NOMO-1 treated with dmso at 0.1 percent for 144 hours (cell line): Measurements from ENCODE around the gene RPL18.
A peak's percentile ranks its signal among the peaks of the same experiment; 100 is the strongest.
"Not testable (repeated sequence)": the region's sequence is repeated elsewhere in the genome, so short reads cannot be mapped to it uniquely, and the experiment has no call there.

Experiments used
- DNase-seq: peaks from one replicate; lab custom pipeline; 2025; ENCODE audit not compliant: unreplicated experiment; lab: John Stamatoyannopoulos, UW

The RPL18 gene

DNA sequence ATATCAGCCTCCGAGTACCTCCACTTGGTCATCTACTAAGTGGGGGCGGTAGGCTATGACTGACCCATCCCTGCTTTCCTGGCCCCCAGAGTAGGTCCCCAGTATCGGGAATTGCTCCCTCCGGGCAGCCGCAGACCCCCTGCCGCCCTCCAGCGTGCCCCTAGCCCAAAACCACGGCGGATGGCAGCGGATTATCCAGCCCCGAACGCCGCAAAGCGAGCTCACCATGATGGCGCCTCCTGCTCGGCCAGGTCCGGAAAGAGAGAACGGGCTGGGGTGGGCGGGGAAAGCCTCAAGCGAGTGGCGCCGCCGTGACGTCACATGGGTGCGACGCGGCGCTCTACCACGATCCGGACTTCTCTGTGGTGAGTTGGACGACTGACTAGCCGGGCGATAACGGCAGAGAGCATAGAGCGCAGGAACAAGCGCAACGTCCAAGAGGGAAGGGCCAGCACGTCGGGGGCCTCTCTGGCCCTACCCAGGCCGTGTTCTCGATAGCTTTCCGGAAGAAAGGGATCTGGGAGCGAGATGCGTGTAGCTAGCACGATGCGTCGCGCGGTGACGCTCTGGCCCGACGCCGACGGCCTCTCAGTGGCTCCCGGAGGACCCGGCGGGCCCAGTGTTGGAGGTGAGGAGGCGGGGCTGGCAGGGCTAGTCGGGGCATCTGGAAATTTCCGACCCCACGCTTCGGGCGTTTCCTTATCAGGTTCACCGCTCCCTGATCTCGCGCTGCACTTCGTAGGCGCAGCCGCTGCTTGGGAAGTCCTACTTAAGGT is at the start of gene RPL18, which contains the start of gene SPHK2:
RPL18 (minus strand) TSS at position 263 of the 776 bp plus-strand sequence; CDS start at position 228, 35 bp downstream.
SPHK2 (plus strand) TSS at position 591 of the 776 bp plus-strand sequence. CDS start 1,009 bp downstream, outside the sequence.
- peak; percentile 99 for DNase-seq

DNA sequence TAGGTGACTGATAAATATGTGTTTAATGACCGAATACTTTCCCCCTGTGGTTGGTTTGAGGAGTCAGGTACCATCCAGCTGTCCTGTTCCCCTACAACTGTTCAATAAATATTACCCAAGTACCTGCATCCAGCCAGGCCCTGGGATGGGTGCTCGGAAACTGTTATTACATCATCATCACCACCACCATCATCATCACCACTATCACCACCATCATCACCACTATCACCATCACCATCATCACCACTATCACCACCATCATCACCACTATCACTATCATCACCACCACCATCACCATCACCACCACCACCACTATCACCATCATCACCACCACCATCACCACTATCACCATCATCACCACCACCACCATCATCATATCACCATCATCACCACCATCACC is 49.8 kb upstream of the RPL18 start:
- DNase-seq: no peak

DNA sequence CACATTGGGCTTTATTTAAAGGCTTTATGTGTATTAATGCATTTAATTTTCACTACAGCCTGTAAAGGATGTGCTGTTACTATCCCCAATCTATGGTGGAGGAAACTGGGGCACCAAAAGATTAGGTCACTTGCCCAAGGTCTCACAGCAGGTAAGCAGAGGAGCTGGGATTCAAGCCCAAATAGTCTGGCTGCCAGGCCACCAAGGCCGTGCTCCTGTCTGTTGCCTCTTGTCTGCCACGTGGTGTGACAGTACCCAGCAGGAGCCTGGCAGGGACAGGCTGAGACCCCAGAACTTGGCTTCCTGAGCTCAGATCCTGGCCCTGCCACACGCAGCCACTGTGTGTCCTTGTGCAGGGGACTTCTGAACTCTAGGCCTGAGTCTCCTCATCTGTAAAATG is 49.4 kb upstream of the RPL18 start:
- DNase-seq: no peak

DNA sequence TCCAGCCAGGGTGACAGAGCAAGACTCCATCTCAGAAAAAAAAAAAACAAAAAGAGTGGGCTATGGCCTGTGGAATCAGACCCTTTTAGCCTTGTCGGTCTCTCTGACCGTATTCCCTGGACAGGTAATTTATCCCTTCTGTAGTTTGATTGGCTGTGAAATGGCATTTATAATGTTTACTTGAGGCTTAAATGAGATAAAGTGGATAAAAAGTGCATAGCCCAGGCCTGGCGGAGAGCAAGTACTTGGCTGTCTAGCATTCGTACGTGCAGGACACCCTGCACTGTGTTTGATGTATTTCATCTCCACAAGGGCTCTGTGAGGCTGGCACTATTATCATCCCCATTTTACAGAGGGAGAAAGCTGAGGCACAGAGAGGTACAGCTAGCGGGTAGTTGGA is 46.8 kb upstream of the RPL18 start:
- DNase-seq: no peak

DNA sequence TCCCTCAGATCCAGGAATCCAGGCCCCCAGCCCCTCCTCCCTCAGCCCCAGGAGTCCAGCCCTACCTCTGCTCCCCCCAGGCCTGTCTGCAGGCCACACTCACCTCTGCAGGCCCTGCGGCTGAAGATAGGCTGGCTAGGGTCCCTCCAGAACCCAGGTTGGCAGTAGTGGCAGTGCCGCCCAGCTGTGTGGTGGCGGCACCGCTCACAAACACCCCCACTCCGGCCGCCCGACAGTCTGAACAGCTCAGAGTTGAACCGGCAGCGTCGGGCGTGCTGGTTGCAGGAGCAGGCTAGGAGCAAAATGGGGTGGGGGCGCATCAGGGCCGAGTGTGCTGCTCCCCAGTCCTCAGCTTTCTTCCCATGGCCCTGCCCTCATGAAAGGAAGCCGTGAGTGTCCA is 45.5 kb upstream of the RPL18 start:
- DNase-seq: no peak

DNA sequence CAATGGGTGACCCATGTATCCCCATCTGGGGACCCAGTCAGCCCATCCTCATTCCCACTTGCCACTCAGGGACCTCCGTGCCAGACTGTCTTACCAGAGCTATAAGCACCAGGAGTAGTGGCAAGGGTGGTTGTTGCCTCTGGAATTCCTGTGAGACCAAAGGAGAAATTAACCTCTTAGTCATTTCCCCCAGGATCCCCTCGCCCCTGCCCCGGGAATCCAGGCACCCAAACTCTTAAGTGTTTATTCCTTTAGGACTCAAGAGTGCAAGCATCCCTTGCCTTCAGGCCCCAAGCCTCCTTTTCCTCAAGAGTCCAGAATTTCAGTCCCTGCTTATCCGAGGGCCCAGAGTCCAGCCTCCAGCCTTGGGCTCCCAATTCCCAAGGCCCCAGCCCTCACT is 44.7 kb upstream of the RPL18 start:
- no peak for DNase-seq

DNA sequence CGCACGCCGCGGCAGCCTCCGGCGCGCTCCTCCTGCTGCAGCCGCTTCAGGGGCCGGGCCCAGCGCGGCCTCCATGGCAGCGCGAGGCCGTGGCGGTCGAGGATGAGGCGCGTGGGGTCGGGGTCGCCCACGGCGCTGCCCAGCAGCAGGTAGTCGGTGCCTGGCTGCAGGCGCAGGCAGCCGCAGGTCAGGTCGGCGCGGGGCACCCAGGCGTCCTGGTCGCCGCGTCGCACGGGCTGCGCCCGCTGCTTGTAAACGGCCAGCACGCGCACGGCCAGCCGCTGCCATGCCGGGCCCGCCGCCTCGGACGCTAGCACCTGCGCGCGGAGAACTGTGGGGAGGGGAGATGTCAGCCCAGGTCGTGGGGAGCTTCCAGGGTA is 42.7 kb upstream of the RPL18 start:
- no peak for DNase-seq

DNA sequence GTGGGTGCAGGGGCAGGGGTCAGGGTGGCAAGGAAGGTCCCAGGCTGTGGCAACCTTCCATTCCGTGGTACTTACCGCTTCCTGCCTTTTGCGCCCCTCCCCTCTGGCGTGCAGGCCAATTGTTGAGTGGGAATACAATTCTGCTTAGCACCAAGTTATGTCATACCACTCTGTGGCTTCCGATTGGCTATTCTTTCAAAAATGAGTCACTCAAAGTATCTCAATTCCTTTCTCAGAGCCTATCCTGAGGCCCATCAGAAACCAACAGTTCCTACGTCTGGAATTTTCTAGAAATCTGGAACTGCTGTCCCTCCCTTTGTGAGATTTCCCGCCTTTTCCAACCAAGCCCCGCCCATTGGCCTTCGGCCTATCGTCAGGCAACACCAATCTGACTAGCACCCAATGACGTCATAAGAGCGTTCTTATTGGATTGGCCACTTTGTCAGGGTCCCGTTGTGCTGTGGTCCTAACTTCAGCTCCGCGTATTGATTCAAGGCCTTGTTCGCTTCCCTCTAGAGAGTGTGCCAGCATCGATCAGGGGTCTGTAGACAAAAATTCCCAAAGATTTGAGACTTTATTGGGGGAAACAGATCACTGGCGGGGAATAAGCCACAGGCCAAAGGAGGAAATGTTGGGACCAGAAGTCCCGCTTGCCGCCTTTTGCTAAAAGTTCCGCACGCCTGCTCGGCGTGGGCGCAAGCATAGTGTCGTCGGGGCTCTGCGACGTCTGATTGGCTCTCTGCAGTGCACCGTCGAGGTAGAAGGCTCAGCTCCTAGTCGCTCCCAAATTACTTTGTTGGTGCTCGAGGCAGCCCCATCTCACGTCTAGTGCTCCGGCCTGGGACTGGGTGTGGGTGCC is 42.1 kb upstream of the RPL18 start:
- DNase-seq: peak; percentile 90

DNA sequence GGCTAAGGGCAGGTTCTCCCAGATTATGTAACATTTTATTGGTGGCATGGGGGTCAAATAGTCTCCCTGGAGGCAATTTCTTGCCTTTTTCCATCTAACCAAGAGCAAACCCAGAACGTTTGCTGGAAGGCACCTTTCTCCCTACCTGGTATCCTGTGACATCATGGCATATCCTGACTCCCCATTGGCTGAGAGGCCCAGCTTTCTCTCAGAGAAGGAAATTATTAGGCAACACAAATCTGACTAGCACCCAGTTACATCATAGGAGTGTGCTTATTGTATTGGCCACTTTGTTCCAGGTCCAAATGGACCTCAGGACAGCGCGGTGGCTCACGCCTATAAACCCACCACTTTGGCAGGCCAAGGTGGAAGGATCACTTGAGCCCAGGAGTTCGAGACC is 40.8 kb upstream of the RPL18 start:
- DNase-seq: no peak

DNA sequence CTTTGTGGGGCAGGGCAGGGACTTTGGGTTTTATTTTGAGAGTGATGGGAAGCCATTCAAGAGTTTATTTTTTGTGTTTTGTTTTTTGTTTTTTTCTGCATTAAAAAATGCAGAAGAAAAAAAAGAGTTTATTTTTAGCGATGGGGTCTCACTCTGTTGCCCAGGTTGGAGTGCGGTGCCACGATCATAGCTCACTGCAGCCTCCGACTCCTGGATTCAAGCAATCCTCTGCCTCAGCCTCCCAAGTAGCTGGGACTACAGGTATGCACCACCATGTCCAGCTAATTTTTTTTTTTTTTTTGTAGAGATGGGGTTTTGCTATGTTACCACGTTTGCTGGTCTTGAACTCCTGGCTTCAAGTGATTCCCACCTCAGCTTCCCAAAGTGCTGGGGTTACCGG is 39.5 kb upstream of the RPL18 start:
- no peak for DNase-seq

DNA sequence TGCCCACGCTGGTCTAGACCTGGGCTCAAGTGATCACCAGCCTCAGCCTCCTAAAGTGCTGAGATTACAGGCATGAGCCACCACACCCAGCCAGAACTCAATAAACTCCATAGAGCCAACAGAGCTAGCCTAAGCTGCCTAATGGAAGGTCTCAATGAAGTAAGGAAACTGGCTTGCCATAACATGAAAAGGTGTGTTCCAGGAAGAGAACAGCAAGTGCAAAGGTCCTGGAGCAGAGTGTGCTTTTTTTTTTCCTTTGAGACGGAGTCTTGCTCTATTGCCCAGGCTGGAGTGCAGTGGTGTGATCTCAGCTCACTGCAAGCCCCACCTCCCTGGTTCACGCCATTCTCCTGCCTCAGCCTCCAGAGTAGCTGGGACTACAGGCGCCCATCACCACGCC is 38.9 kb upstream of the RPL18 start:
- not testable (repeated sequence) for DNase-seq

DNA sequence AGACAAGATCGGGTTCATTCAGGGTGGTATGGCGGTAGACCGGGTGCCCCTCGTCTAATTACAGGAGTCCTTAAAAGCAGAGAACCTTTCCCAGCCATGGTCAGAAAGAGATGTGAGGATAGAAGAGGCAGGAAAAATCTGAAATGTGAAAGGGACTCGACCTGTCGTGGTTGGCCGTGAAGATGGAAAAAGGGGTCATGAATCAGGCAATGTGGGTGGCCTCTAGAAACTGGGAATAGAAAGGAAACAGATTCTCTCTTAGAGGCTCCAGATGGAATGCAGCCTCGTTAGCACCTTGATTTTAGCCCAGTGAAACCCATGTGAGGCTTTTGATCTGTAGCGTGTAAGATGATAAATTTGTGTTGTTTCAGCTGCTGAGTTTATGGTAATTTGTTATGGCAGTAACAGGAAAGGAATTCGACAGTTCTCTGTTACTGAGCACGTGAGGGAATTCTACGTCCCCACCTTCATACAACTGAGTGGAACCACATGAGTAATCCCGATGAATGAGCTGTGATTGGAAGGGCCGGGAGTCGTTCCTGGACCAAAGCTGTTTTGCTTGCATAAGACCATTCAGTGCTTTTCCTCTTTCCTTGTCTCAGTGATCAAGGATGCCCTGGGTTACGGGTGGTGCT is 38.0 kb upstream of the RPL18 start:
- DNase-seq: no peak

DNA sequence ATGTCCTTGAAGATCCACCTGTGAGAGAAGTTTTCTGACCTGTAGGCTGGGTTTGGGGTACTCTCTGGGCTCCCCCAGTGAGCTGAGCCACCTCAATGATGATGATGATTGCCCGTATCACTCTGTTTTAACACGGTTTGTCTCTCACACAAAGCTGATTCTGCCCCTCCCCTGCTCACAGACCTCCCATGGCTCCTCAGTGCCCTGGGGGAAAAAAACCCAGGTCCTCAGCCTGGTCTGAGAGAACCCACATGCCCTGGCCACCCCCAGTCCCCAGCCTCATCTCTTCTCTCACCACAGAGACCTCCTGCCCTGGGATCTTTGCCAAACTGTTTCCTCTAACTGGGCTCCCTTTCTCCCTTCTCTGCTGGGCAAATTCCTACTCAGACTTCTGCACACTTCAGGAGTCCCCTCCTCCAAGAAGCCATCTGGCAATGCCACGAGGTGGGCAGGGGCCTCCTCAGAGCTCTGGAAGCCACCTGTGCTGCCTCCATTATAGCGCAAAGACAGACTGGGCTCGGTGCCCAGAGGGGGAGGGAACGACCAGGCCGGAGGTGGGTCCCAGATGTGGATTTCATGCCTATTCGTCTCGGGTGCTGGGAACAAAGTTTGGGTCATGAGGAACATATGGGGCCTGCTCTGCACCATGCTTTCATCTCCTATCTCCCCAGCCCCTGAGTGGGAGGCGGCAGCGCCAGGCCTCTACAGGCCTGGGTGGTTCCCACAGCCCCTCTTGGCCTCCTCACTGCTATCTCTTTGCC is 35.5 kb upstream of the RPL18 start:
- no peak for DNase-seq

DNA sequence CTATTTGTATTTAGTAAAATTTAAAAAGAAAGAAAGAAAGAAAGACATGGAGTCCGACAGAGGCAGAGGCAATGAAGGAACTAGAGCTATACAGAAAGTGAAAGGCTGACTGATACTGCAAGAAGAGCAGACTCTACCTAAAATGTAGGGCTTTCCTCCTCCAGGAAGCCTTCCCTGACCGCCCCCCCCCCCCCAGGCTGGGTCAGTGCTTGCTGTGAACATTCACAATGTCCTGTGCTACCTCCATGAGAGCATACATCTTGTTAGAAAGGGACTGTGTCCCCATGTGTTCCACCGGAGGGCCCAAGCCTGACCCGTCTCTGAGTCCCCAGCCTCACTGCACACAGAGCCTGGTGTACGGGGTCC is 32.7 kb upstream of the RPL18 start:
- DNase-seq: no peak

DNA sequence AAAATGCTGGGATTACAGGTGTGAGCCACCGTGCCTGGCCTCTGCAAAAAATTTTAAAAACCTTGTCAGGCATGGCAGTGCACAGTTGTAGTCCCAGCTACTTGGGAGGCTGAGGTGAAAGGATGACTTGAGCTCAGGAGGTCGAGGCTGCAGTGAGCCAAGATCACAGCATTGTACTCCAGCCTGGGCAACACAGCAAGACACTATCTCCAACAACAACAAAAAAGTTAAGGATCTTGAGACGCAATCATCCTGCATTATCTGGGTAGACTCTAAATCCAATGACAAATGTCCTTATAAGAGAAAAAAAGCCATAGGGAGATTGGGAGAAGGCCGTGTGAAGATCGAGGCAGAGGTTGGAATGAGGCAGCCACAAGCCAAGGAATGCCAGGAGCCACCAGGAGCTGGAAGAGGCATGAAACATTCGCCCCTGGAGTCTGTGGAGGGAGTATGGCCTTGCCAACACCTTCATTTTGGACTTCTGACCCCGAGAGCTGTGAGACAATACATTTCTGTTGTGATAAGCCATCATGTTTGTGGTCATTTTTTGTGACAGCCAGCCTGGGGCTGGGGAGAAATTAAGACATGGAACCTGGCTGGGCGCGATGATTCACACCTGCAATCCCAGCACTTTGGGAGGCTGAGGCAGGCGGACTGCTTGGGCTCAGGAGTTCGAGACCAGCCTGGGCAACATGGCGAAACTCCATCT is 32.1 kb upstream of the RPL18 start:
- no peak for DNase-seq

DNA sequence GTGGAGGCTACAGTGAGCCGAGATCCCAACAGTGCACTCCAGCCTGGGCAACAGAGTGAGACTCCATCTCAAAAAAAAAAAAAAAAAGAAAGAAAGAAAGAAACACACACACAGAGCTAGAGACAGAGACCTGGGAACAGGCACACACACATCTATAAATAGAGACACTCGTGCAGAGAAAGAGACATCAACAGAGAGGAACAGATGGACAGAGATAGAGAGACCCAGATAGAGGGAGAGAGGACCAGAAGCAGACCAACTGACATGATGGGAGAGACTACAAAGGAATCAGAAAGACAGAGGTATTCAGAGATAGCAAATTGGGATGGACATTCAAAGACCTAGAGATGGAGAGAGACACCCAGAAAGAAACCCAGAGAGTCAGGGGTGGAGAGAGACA is 29.2 kb upstream of the RPL18 start:
- no peak for DNase-seq

DNA sequence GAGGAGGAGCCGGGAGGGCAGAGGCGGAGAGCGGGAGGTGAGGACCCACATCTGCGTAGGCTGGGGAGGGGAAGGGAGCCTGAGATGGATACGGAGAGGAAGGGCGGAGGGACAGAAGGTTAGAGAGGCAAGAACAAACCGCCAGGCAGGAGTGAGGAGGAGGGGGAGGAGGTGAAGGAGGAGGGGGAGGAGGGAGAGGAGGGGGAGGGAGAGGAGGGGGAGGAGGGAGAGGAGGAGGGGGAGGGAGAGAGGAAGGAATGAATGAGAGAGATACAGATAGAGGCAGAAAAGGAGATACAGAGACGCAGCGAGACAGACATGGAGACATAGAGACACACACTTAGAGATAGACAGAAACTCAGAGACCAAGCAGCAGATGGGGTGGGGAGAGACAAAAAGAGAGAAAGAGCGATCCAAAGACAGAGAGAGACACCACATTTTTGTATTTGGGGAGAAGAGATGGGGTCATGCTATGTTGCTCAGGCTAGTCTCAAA is 27.8 kb upstream of the RPL18 start:
- DNase-seq: no peak

DNA sequence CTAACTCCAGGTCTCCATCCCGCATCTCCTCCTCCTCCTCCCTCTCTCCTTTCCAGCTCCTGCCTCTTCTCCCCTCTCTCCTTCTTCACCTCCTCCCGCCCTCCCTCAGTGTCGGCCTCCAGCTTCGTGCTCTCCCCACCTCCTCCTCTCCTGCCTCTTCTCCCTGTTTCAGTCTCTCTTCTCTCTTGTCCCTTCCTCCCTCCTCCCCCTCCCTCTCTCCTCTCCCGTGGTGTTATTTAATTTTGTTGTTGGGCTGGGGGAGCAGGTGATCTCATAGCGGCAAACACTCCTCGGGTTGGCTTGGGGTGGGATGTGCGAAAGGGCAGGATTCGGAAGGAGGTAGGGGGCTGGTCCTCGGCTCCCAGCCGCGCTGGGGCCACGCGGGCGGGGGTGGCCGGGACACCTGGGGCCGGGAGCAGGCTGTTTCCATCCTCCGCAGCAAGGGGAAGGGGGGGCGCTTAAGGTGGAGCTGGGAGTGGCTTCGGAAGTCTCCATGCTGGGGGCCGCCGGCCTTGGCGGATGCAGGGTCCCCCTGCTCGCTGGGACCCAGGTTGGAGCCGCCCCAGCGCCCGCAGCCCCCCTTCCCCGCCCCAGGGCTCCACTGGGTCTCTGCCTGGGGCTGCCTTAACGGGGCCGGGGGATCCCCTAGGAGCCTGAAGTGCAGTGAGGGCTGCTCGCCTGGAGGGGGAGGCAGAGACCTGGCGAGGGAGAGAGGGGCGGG is 27.2 kb upstream of the RPL18 start, which contains the start of gene CA11:
CA11 (minus strand) TSS at position 187 of the 721 bp plus-strand sequence. CDS start 555 bp downstream, outside the sequence.
- DNase-seq: peak; percentile 91

DNA sequence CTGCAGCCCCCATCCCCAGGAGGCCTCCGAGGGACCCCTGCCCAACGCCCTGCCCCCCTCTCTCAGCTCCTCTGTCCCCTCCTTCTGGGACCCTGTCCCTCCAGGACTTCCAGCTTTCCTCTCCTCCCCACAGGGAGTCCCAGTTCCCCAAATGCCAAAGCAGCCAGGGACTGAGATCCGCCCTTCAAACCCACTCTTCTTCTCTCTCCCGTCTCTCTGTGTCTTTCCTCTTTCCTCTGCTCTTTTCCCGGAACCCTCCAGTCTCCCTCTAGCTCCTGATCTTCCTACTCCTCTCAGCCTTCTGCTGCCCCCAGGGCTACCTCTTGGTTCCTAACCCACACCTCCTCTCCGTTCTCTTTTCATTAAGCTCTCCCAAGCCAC is 26.6 kb upstream of the RPL18 start:
- no peak for DNase-seq
